ENCODE measurements around the gene ITIH3.

Gene ITIH3

GRCh38 chr3:52839268-52839575 is 44.6 kb downstream of the ITIH3 start:
- peaks cover 39% of the 10 kb centered on the region for H3K4me1 Mint-ChIP-seq
- no peak for DNase-seq (ENCODE audit: low spot score in 2 of 2)
- no peaks in the 10 kb centered on the region for H3K9me3 Mint-ChIP-seq
- no peak for ATAC-seq (replicated peaks; ENCODE audit: extremely low read depth, poor library complexity, severe bottlenecking)
- peaks cover 16% of the 10 kb centered on the region for H3K36me3 Mint-ChIP-seq (ENCODE audit: insufficient read depth)
- H3K27me3 Mint-ChIP-seq: no peaks in the 10 kb centered on the region
- peak overlapping the region; percentile 28 for H3K4me3 Mint-ChIP-seq
- no peak overlapping the region for H3K27ac Mint-ChIP-seq (ENCODE audit: low read depth)

GRCh38 chr3:52839892-52840545 is 45.4 kb downstream of the ITIH3 start:
- ATAC-seq (replicated peaks; ENCODE audit: extremely low read depth, poor library complexity, severe bottlenecking) (no peak), DNase-seq (ENCODE audit: low spot score in 2 of 2) (no peak)
- no peaks in the 10 kb centered on the region for H3K27me3 Mint-ChIP-seq
- H3K9me3 Mint-ChIP-seq: no peaks in the 10 kb centered on the region
- peaks cover 39% of the 10 kb centered on the region for H3K4me1 Mint-ChIP-seq
- no peak overlapping the region for H3K4me3 Mint-ChIP-seq
- H3K27ac Mint-ChIP-seq (ENCODE audit: low read depth): no peak overlapping the region
- H3K36me3 Mint-ChIP-seq (ENCODE audit: insufficient read depth): peaks cover 14% of the 10 kb centered on the region

GRCh38 chr3:52841211-52841980 is 46.8 kb downstream of the ITIH3 start:
- no peak for DNase-seq (ENCODE audit: low spot score in 2 of 2)
- no peaks in the 10 kb centered on the region for H3K27me3 Mint-ChIP-seq
- H3K27ac Mint-ChIP-seq (ENCODE audit: low read depth): no peak overlapping the region
- H3K36me3 Mint-ChIP-seq (ENCODE audit: insufficient read depth): peaks cover 13% of the 10 kb centered on the region
- no peak overlapping the region for H3K4me3 Mint-ChIP-seq
- peaks cover 38% of the 10 kb centered on the region for H3K4me1 Mint-ChIP-seq
- no peak for ATAC-seq (replicated peaks; ENCODE audit: extremely low read depth, poor library complexity, severe bottlenecking)
- H3K9me3 Mint-ChIP-seq: no peaks in the 10 kb centered on the region

- peaks cover 12% of the 10 kb centered on the region for H3K36me3 Mint-ChIP-seq (ENCODE audit: insufficient read depth)
- H3K4me3 Mint-ChIP-seq: no peak overlapping the region
- no peak overlapping the region for H3K27ac Mint-ChIP-seq (ENCODE audit: low read depth)
- DNase-seq (ENCODE audit: low spot score in 2 of 2) (no peak), ATAC-seq (replicated peaks; ENCODE audit: extremely low read depth, poor library complexity, severe bottlenecking) (no peak)
- peaks cover 32% of the 10 kb centered on the region for H3K4me1 Mint-ChIP-seq
- H3K9me3 Mint-ChIP-seq: no peaks in the 10 kb centered on the region
- H3K27me3 Mint-ChIP-seq: no peaks in the 10 kb centered on the region
These were observed 47.4 kb downstream of the ITIH3 start for GRCh38 chr3:52841981-52842340.

GRCh38 chr3:52842424-52842823 is 47.8 kb downstream of the ITIH3 start:
- Mint-ChIP-seq H3K9me3 (no peaks in the 10 kb centered on the region), H3K36me3 (ENCODE audit: insufficient read depth) (peaks cover 12% of the 10 kb centered on the region), H3K4me3 (no peak overlapping the region), H3K4me1 (peaks cover 30% of the 10 kb centered on the region), H3K27ac (ENCODE audit: low read depth) (no peak overlapping the region), H3K27me3 (no peaks in the 10 kb centered on the region)
- ATAC-seq (replicated peaks; ENCODE audit: extremely low read depth, poor library complexity, severe bottlenecking) (no peak), DNase-seq (ENCODE audit: low spot score in 2 of 2) (no peak)

GRCh38 chr3:52843108-52843865 is 48.7 kb downstream of the ITIH3 start:
- no peak for DNase-seq (ENCODE audit: low spot score in 2 of 2)
- ATAC-seq (replicated peaks; ENCODE audit: extremely low read depth, poor library complexity, severe bottlenecking): no peak
- no peak overlapping the region for H3K4me3 Mint-ChIP-seq
- H3K27me3 Mint-ChIP-seq: no peaks in the 10 kb centered on the region
- peaks cover 22% of the 10 kb centered on the region for H3K4me1 Mint-ChIP-seq
- peaks cover 12% of the 10 kb centered on the region for H3K36me3 Mint-ChIP-seq (ENCODE audit: insufficient read depth)
- no peaks in the 10 kb centered on the region for H3K9me3 Mint-ChIP-seq
- H3K27ac Mint-ChIP-seq (ENCODE audit: low read depth): no peak overlapping the region

- Mint-ChIP-seq H3K36me3 (ENCODE audit: insufficient read depth) (peaks cover 14% of the 10 kb centered on the region), H3K27me3 (no peaks in the 10 kb centered on the region)
- no peak for DNase-seq (ENCODE audit: low spot score in 2 of 2)
These were observed 49.3 kb downstream of the ITIH3 start for GRCh38 chr3:52843881-52844280.

GRCh38 chr3:52844290-52844975 is 49.8 kb downstream of the ITIH3 start:
- ATAC-seq (replicated peaks; ENCODE audit: extremely low read depth, poor library complexity, severe bottlenecking) (no peak), DNase-seq (ENCODE audit: low spot score in 2 of 2) (no peak)
- no peak overlapping the region for H3K27ac Mint-ChIP-seq (ENCODE audit: low read depth)
- peaks cover 10% of the 10 kb centered on the region for H3K4me1 Mint-ChIP-seq
- no peaks in the 10 kb centered on the region for H3K27me3 Mint-ChIP-seq
- H3K4me3 Mint-ChIP-seq: no peak overlapping the region
- H3K9me3 Mint-ChIP-seq: no peaks in the 10 kb centered on the region
- H3K36me3 Mint-ChIP-seq (ENCODE audit: insufficient read depth): peaks cover 14% of the 10 kb centered on the region

More at GRCh38 chr3:52843881-52844280, 49.3 kb downstream of the ITIH3 start:
- Mint-ChIP-seq H3K9me3 (no peaks in the 10 kb centered on the region), H3K4me1 (peaks cover 16% of the 10 kb centered on the region), H3K27ac (ENCODE audit: low read depth) (no peak overlapping the region), H3K4me3 (no peak overlapping the region)
- no peak for ATAC-seq (replicated peaks; ENCODE audit: extremely low read depth, poor library complexity, severe bottlenecking)

GRCh38 chr3:52845157-52845556 is 50.6 kb downstream of the ITIH3 start:
- no peaks in the 10 kb centered on the region for H3K27me3 Mint-ChIP-seq
- no peak for DNase-seq (ENCODE audit: low spot score in 2 of 2)
- H3K36me3 Mint-ChIP-seq (ENCODE audit: insufficient read depth): peaks cover 10% of the 10 kb centered on the region
- no peak overlapping the region for H3K27ac Mint-ChIP-seq (ENCODE audit: low read depth)
- H3K9me3 Mint-ChIP-seq: no peaks in the 10 kb centered on the region
- peaks cover 3% of the 10 kb centered on the region for H3K4me1 Mint-ChIP-seq
- ATAC-seq (replicated peaks; ENCODE audit: extremely low read depth, poor library complexity, severe bottlenecking): no peak
- H3K4me3 Mint-ChIP-seq: no peak overlapping the region

GRCh38 chr3:52845691-52846431 is 51.3 kb downstream of the ITIH3 start:
- Mint-ChIP-seq H3K4me3 (no peak overlapping the region), H3K27ac (ENCODE audit: low read depth) (no peak overlapping the region), H3K9me3 (no peaks in the 10 kb centered on the region), H3K4me1 (no peaks in the 10 kb centered on the region), H3K36me3 (ENCODE audit: insufficient read depth) (peaks cover 10% of the 10 kb centered on the region), H3K27me3 (no peaks in the 10 kb centered on the region)
- DNase-seq (ENCODE audit: low spot score in 2 of 2): no peak
- no peak for ATAC-seq (replicated peaks; ENCODE audit: extremely low read depth, poor library complexity, severe bottlenecking)

GRCh38 chr3:52846432-52846965 is 51.9 kb downstream of the ITIH3 start:
- no peak overlapping the region for H3K4me3 Mint-ChIP-seq
- DNase-seq (ENCODE audit: low spot score in 2 of 2): no peak
- H3K27ac Mint-ChIP-seq (ENCODE audit: low read depth): no peak overlapping the region
- H3K4me1 Mint-ChIP-seq: no peaks in the 10 kb centered on the region
- no peaks in the 10 kb centered on the region for H3K9me3 Mint-ChIP-seq
- peaks cover 11% of the 10 kb centered on the region for H3K36me3 Mint-ChIP-seq (ENCODE audit: insufficient read depth)
- no peak for ATAC-seq (replicated peaks; ENCODE audit: extremely low read depth, poor library complexity, severe bottlenecking)
- no peaks in the 10 kb centered on the region for H3K27me3 Mint-ChIP-seq

- no peak for DNase-seq (ENCODE audit: low spot score in 2 of 2)
- no peak for ATAC-seq (replicated peaks; ENCODE audit: extremely low read depth, poor library complexity, severe bottlenecking)
- no peaks in the 10 kb centered on the region for H3K27me3 Mint-ChIP-seq
These were observed 52.6 kb downstream of the ITIH3 start for GRCh38 chr3:52847241-52847640.

More at GRCh38 chr3:52847241-52847640, 52.6 kb downstream of the ITIH3 start:
- no peaks in the 10 kb centered on the region for H3K9me3 Mint-ChIP-seq
- no peak overlapping the region for H3K27ac Mint-ChIP-seq (ENCODE audit: low read depth)
- no peaks in the 10 kb centered on the region for H3K4me1 Mint-ChIP-seq
- H3K36me3 Mint-ChIP-seq (ENCODE audit: insufficient read depth): peaks cover 11% of the 10 kb centered on the region
- H3K4me3 Mint-ChIP-seq: no peak overlapping the region

Data from central memory CD8-positive, alpha-beta T cell (primary cell).